Epithelial cell of proximal tubule (primary cell): Measurements from ENCODE around the gene LCAT. TPM values are rescaled to one million over a fixed set of nuclear protein-coding genes. Genes with fewer than 3 reads are reported as not detected.
A peak's percentile ranks its signal among the peaks of the same experiment; 100 is the strongest.

Experiments used
- DNase-seq: peaks from one replicate; pipeline ENCODE4 v3.0.0-alpha.2; 2011; ENCODE audit warnings: low read depth
- H3K4me3 ChIP-seq: 2 replicates; pipeline ENCODE4 v1.5.1; 2011; ENCODE audit warnings: low read depth, mild to moderate bottlenecking, low read length
- total RNA-seq: library from RNA; depleted of rRNA; stranded (reverse); fragments of >200 nt; gene quantifications from 2 replicates; pipeline ENCODE4 v1.2.3, GENCODE V29; 2015
- TF ChIP-seq, protein P1 (sequence below): conservative IDR thresholded peaks from 2 replicates; pipeline ENCODE4 v1.5.1; 2012; ENCODE audit warnings: low read depth, mild to moderate bottlenecking, low read length

The LCAT gene
- total RNA-seq, 1 donor from 2014 or later, result 7.5 TPM

GRCh38 chr16:67934306-67935100 lies 9.4 kb downstream of the LCAT start:
- DNase-seq, result no peak
- peak overlapping the region; percentile 77 for H3K4me3 ChIP-seq
- TF ChIP-seq, protein P1, sequence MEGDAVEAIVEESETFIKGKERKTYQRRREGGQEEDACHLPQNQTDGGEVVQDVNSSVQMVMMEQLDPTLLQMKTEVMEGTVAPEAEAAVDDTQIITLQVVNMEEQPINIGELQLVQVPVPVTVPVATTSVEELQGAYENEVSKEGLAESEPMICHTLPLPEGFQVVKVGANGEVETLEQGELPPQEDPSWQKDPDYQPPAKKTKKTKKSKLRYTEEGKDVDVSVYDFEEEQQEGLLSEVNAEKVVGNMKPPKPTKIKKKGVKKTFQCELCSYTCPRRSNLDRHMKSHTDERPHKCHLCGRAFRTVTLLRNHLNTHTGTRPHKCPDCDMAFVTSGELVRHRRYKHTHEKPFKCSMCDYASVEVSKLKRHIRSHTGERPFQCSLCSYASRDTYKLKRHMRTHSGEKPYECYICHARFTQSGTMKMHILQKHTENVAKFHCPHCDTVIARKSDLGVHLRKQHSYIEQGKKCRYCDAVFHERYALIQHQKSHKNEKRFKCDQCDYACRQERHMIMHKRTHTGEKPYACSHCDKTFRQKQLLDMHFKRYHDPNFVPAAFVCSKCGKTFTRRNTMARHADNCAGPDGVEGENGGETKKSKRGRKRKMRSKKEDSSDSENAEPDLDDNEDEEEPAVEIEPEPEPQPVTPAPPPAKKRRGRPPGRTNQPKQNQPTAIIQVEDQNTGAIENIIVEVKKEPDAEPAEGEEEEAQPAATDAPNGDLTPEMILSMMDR, result no peak

- no peak overlapping the region for H3K4me3 ChIP-seq
- TF ChIP-seq, protein P1, result no peak
- DNase-seq, result no peak
These were observed 10.1 kb downstream of the LCAT start for GRCh38 chr16:67933805-67934204.

GRCh38 chr16:67932462-67932840 lies 11.5 kb downstream of the LCAT start:
- no peak overlapping the region for H3K4me3 ChIP-seq
- TF ChIP-seq, protein P1, result no peak
- no peak for DNase-seq

DNA sequence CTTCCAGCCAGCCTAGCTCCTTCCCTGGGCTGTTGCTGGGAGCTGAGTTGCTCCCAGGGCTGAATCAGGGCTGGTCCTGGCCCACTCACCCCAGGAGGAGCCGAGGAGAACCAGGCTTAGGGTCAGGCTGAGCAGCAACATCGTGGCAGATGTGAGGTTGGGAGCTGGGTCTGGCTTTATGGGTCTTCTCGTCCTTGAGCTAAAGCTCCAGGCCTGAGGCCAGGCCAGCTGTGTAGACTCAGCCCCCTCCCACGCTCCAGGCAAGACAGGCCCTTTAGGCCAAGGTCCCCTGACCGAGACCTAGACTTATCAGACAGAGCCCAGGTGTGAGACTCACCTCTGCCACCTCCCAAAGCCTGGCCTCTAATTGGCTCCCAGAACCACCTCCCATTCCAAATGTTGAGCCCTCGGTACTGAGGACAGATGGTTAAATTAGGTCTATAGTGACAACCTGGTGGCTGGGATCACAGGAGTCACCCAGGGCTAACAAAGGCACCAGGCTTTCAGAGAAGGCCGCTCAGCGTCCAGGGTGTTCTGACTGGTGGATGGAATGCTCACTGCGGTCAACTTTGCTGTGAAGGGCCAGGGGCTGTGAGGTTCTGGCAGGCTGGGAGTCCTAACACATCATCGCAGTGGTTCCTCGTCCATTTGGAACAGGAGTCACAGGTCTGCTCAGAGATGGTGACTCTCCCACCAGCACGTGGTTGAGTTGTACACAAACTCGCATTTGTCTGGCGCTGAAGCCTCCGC lies 12.0 kb downstream of the LCAT start, which contains the start of gene CTRL:
TSS of gene CTRL (minus strand) at position 151 of the 750 bp plus-strand sequence. CDS start at position 141, 10 bp downstream.
- no peak within 1 kb of the TSS for H3K4me3 ChIP-seq
- no peak for DNase-seq

GRCh38 chr16:67930678-67931211 lies 13.2 kb downstream of the LCAT start:
- TF ChIP-seq, protein P1, result no peak
- DNase-seq, result no peak
- no peak overlapping the region for H3K4me3 ChIP-seq

More for the DNA sequence above, 12.0 kb downstream of the LCAT start, which contains the start of gene CTRL:
- TF ChIP-seq, protein P1, result peak; percentile 34

DNA sequence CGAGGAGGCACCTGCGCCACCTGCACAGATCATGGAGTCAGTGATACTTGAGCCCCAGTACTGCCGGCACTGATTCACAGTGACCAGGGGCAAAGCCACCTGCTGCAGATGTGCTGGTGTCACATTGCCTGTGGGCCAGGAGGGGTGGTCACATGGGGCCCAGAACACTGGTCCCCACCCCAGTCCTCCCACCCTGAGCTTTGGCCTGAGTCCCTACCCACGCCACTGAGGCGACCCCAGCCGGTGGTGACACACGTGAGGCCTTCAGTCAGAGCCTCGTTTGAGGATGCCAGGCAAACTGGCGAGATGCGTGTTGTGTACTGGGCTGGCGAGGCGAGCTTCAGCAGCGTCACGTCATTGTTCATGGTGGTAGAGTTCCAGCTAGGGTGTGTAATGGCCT lies 13.7 kb downstream of the LCAT start:
- TF ChIP-seq, protein P1, result no peak
- H3K4me3 ChIP-seq, result no peak overlapping the region
- no peak for DNase-seq
